A673 (cell line): ENCODE data around the gene CCR8.

Experiments
- EZH2 ChIP-seq: fragments of 200-600 bp; sonication (generic); IDR thresholded peaks from 2 replicates; pipeline ENCODE4 v1.6.1; 2017; ENCODE audit warnings: borderline replicate concordance, low read depth, mild to moderate bottlenecking, mixed read lengths, antibody characterized with exemption, low read length; ENCODE audit not compliant: poor library complexity, severe bottlenecking
- TF ChIP-seq, protein P1 (sequence below): fragments of 300-800, 200-600 bp; sonication (generic); conservative IDR thresholded peaks from 2 replicates; pipeline ENCODE4 v1.5.1; 2017; ENCODE audit warnings: low read depth, mild to moderate bottlenecking, antibody characterized with exemption, low read length, moderate library complexity, mixed read lengths

- TF ChIP-seq, protein P1, sequence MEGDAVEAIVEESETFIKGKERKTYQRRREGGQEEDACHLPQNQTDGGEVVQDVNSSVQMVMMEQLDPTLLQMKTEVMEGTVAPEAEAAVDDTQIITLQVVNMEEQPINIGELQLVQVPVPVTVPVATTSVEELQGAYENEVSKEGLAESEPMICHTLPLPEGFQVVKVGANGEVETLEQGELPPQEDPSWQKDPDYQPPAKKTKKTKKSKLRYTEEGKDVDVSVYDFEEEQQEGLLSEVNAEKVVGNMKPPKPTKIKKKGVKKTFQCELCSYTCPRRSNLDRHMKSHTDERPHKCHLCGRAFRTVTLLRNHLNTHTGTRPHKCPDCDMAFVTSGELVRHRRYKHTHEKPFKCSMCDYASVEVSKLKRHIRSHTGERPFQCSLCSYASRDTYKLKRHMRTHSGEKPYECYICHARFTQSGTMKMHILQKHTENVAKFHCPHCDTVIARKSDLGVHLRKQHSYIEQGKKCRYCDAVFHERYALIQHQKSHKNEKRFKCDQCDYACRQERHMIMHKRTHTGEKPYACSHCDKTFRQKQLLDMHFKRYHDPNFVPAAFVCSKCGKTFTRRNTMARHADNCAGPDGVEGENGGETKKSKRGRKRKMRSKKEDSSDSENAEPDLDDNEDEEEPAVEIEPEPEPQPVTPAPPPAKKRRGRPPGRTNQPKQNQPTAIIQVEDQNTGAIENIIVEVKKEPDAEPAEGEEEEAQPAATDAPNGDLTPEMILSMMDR: no peak
- TF ChIP-seq EZH2: no peak
These were observed 33.1 kb upstream of the CCR8 start for GRCh38 chr3:39296197-39297077.
